Fibroblast of villous mesenchyme (primary cell): ENCODE data around the gene RDH5. TPM values are rescaled to one million over a fixed set of nuclear protein-coding genes. Genes with fewer than 3 reads are reported as not detected.

Experiments used
- DNase-seq: peaks from one replicate; pipeline ENCODE4 v3.0.0-alpha.2; 2010; ENCODE audit warnings: low read depth
- H3K4me3 ChIP-seq: 2 replicates; pipeline ENCODE4 v1.5.1; 2011; ENCODE audit warnings: low read depth, mild to moderate bottlenecking, low read length
- CTCF ChIP-seq: IDR thresholded peaks from 2 replicates; pipeline ENCODE4 v1.5.1; 2012; ENCODE audit warnings: low read depth, mild to moderate bottlenecking, low read length; ENCODE audit not compliant: insufficient read depth
- total RNA-seq: library from RNA; depleted of rRNA; stranded (reverse); fragments of >200 nt; gene quantifications from 2 replicates; pipeline ENCODE4 v1.2.3, GENCODE V29; 2012

The RDH5 gene
- total RNA-seq, 1 donor = 6.0 TPM

GRCh38 chr12:55687746-55688145, 32.4 kb upstream of the RDH5 start:
- no peak for TF ChIP-seq CTCF
- DNase-seq = no peak
- no peak overlapping the region for H3K4me3 ChIP-seq

- TF ChIP-seq CTCF = no peak
- DNase-seq = no peak
These were observed 31.2 kb upstream of the RDH5 start for GRCh38 chr12:55688716-55689655.

DNA sequence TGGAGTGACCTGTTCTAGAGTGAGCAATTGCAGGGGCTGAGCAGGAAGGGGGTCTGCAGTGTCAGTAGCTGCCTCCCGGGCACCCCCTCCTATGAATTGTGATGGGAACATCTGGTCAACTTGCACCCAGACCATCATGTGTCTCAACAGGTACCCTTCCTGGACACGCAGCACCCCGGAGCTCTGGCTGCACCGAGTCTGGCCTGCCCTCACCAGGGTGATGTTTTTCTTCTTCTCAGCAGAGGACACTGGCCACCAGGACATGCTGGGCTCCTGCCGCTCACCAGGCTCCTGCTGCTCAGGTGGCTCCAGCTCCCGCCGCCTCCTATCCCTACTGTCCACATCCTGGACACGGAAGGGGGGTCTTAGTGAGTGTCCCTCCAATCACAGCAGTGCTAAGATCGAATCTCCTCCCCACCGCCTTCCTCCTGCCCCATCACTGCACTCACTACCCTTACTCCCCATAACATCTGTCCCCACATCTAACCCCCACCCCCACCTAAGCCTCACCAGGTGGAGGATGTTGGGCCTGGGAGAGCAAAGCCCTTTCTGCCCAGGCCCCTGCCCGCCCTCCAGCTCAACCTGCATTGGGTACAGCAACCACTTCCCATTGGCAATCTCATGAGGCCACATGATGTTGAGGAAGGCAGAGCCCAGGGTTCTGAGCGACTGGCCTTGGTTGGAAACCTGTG, 27.4 kb upstream of the RDH5 start:
- no peak for DNase-seq
- no peak overlapping the region for H3K4me3 ChIP-seq
- no peak for TF ChIP-seq CTCF

More at GRCh38 chr12:55688716-55689655, 31.2 kb upstream of the RDH5 start:
- H3K4me3 ChIP-seq = no peak overlapping the region

DNA sequence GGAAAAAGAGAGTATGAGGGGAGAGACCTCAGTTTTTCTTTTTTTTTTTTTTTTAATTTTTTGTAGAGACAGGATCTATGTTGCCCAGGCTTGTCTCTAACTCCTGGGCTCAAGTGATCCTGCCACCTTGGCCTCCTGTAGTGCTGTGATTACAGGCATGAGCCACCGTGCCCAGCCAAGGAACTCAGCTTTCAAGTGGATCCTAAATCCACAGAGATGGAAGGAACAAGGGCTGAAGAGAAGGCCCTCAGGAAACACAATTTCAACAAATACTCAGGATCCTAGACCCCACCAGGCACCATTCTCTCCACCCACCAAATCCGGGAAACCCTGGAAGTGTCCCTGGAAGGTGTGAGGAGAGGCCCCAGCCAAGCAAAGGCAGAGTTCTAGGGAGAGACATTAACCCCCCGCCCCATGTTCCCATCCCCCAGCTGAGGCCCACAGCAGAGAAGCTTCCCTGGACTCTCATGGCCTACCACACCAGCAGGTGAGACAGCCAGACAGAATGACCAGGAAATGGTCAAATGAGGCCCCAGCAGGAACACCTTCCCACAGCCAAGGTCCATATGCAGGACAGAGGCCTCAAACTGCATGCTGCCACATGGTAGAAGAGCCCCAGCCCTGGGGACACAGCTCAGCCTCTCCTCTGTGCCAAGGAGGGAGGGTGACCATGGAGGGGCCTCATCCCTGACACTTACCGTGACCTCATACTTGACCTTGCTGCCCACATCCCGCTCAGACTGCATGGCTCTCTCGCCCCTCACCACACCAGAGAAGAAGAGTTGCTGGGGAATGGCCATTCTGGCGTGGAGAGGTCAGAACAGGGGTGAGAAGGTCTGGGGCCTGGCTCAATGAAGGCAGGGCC, 26.6 kb upstream of the RDH5 start:
- no peak for DNase-seq
- no peak for TF ChIP-seq CTCF
- H3K4me3 ChIP-seq = no peak overlapping the region

- H3K4me3 ChIP-seq = no peak overlapping the region
These were observed 26.0 kb upstream of the RDH5 start for GRCh38 chr12:55694188-55694515.

More at GRCh38 chr12:55694188-55694515, 26.0 kb upstream of the RDH5 start:
- no peak for TF ChIP-seq CTCF
- DNase-seq = no peak
